Spleen (tissue), 11 donors: Measurements from ENCODE around the gene SEPTIN2. TPM values are rescaled to one million over a fixed set of nuclear protein-coding genes. Genes with fewer than 3 reads are reported as not detected.

Source experiments
- DNase-seq: peaks from one replicate; pipeline ENCODE4 v3.0.0-alpha.2; 2020
- H3K27ac ChIP-seq, 8 donors: fragments of 200-600 bp; sonication (generic) in 7 of 8; 1 replicate in 4 of 8; 2 replicates in 4 of 8; pipeline versions ENCODE4 v1.5.0 to v1.8.0; 2016 to 2021; ENCODE audit warnings: inconsistent platforms in 4 of 8, mild to moderate bottlenecking in 4 of 8, moderate library complexity in 1 of 8
- H3K27me3 ChIP-seq, 7 donors: fragments of 200-600 bp; sonication (generic) in 6 of 7; replicated peaks in 1 of 7; 1 replicate in 4 of 7; 2 replicates in 3 of 7; pipeline versions ENCODE4 v1.5.0 to v1.8.0; 2016 to 2021; ENCODE audit warnings: inconsistent platforms in 3 of 7, mild to moderate bottlenecking in 1 of 7
- H3K36me3 ChIP-seq, 6 donors: fragments of 200-600 bp; sonication (generic) in 5 of 6; 1 replicate in 4 of 6; 2 replicates in 2 of 6; pipeline versions ENCODE4 v1.5.0 to v1.8.0; 2016 to 2021; ENCODE audit warnings: inconsistent platforms in 2 of 6
- H3K4me1 ChIP-seq, 6 donors: fragments of 200-600 bp; sonication (generic) in 5 of 6; 1 replicate in 3 of 6; 2 replicates in 3 of 6; pipeline versions ENCODE4 v1.5.0 to v1.8.0; 2016 to 2021; ENCODE audit warnings: inconsistent platforms in 3 of 6
- H3K4me3 ChIP-seq, 8 donors: fragments of 200-600 bp; sonication (generic) in 7 of 8; 1 replicate in 4 of 8; 2 replicates in 4 of 8; pipeline versions ENCODE4 v1.5.0 to v1.8.0; 2016 to 2021; ENCODE audit warnings: inconsistent platforms in 4 of 8, mild to moderate bottlenecking in 4 of 8, moderate library complexity in 2 of 8
- H3K9me3 ChIP-seq, 8 donors: fragments of 200-600 bp; sonication (generic) in 7 of 8; 1 replicate in 4 of 8; 2 replicates in 4 of 8; pipeline versions ENCODE4 v1.5.0 to v1.8.0; 2016 to 2021; ENCODE audit warnings: inconsistent platforms in 4 of 8
- POLR2A ChIP-seq, 3 donors: fragments of 450-650 bp; IDR thresholded peaks; one replicate each; pipeline ENCODE4 v1.5.1; 2017; ENCODE audit warnings: antibody characterized with exemption in 3 of 3, mild to moderate bottlenecking in 1 of 3
- POLR2AphosphoS5 ChIP-seq, 3 donors: sonication (generic); formaldehyde crosslinking; IDR thresholded peaks; one replicate each; pipeline ENCODE4 v1.5.1; 2017; ENCODE audit warnings: antibody characterized with exemption in 3 of 3
- WGBS, 5 donors: extraction: QIAGEN DNeasy Blood & Tissue Kit in 3 of 5; methylation state at CpG; one replicate each; pipeline versions ENCODE4 v1.1.5 to v1.1.7; 2013 to 2018; 5-methylcytosine and 5-hydroxymethylcytosine counted together
- intact Hi-C: fragments of 100-400 bp; cut with DNase I; formaldehyde crosslinking; loops from one replicate; pipeline ENCODE4 v1.15.0; 2023; ENCODE audit warnings: low total_unique reads
- polyA plus RNA-seq, 3 donors: library from polyadenylated mRNA; stranded (reverse); fragments of 200-250 nt; gene quantifications; one replicate each; pipeline ENCODE4 v1.2.1, GENCODE V29; 2013
- total RNA-seq, 7 donors: library from RNA; depleted of rRNA in 3 of 7; stranded (reverse); fragments of >200 nt in 3 of 7; fragmentation: NEBNext Ultra II Directional in 4 of 7; extraction: Animal tissue kit (Norgen Biotek cat#: 25700) in 4 of 7; gene quantifications; one replicate each; pipeline versions ENCODE4 v1.1.0 to v1.2.1, GENCODE V29; 2016 to 2021
- TF ChIP-seq, protein P1 (sequence below), 11 experiments: fragments of 200-600 bp in 7 of 11; fragments of 450-650 bp in 4 of 11; sonication (generic) in 4 of 11; IDR thresholded peaks in 8 of 11; conservative IDR thresholded peaks in 3 of 11; 1 replicate in 7 of 11; 2 replicates in 4 of 11; pipeline versions ENCODE4 v1.4.0 to v1.8.0; 2016 to 2021; ENCODE audit warnings: antibody characterized with exemption in 11 of 11, inconsistent platforms in 4 of 11, mild to moderate bottlenecking in 1 of 11
- donor health status: healthy with polysubstance abuse.
- donor health status: DM: no; HTN: no; CAD: no; lungs with moderate emphysema.
- donor health status: DM: no; HTN: no; CAD: no.
- donor health status: Bipolar disorder and iron deficiency.
- donor health status: healthy.
- donor health status: DM: no; HTN: no; CAD: no.
- donor health status: DM: yes; HTN: yes; CAD: no.

The SEPTIN2 gene
- total and polyA plus RNA-seq, 10 donors: 90.3 to 350 (median 279) TPM

DNA sequence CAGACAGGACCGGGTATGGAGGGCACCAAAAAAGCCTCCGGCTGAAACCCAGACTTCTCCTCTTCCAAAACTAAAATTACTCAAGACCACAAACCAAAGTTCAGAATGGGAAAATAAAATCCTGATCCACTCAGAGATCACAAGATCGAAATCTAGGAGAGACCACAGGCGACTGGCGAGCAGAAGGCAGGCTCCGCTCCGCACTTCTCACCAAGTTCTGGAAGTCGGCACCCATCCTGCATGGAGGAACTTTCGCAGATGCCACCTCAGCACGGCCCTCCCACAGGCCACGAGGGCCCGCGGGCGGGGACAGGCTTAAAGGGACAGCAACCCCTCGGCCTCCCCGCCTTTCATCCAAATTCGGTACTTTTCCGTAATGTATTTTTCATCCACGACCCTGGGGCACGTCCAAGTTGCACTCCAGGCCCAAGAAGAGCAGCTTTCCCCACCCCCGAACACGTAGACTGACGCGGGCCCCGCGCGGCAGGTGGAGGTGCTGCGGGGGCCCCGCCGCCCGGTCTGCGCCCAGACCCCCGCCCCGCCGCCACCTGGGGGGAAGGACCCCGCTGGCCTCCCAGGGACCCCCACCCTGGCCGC is 43.9 kb upstream of the SEPTIN2 start:
- DNase-seq: peak; percentile 94
- intact Hi-C loops: loop anchor here (10.0 kb wide), 1 partner anchor 63 kb away; no protein-coding TSS in a partner anchor
- H3K27me3 ChIP-seq: no peaks in the 10 kb centered on the region
- H3K36me3 ChIP-seq: peaks cover 0 to 23% (median 4%) of the 10 kb centered on the region in 6 donors
- peak overlapping the region; percentile 76 to 97 (median 84) for H3K4me3 ChIP-seq
- peaks cover 0 to 7% (median 0%) of the 10 kb centered on the region in 8 donors for H3K9me3 ChIP-seq
- peak overlapping the region; percentile 55 to 93 (median 86) for H3K27ac ChIP-seq
- peaks cover 10 to 65% (median 45%) of the 10 kb centered on the region in 6 donors for H3K4me1 ChIP-seq
- 1 to 5% (median 2%) methylated on average over 20 to 37 of the region's 37 CpGs for WGBS, 5 donors
- TF ChIP-seq POLR2A (IDR thresholded peaks at IDR 0.05): no peak
- TF ChIP-seq POLR2AphosphoS5 (IDR thresholded peaks at IDR 0.05): peak; percentile 67 to 79 (median 75)

DNA sequence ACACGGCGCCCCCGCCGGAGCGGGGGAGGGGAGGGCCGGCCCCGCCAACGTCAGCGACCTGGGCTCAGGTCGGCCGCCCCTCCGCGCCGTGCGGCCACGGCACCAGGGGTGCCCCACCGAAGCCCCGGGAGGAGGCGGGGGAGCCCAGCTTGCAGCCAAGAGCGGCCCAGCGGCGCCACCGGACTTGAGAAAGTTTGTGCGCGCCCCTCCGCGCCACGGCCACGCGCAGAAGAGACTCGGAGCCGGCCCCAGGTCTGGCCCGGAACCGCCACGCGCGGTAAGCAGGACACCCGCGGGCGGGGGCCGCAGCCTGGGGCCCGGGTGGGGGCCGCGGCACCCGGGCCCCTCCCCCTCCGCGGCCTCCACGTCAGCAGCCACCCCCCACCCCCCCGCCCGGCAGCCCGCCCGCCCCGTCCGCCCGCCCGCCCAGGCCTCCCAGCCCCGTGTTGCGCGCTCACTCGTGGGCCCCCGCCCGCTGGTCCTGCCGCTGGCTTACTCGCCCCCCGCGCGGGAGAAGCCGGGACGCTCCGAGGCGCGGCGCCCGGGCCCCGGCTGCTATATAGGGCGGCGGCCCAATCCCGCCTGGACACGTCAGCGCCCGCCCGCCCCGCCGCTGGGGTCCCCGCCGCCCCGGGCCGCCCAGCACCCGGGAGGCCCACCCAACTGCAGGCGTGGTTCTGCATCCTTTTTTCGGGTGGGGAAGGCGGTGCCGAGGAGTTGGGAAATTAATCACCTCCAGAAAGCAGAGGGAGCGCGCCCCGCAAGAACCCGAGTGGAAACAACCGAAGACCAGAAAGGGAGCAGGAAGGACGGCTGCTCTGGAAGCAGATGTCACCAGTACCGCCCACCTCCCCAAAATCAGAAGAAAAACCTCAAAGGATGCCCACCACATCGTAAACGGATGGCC is 43.2 kb upstream of the SEPTIN2 start:
- DNase-seq: peak; percentile 88
- no peaks in the 10 kb centered on the region for H3K27me3 ChIP-seq
- TF ChIP-seq POLR2A (IDR thresholded peaks at IDR 0.05): no peak
- peak; percentile 68 to 79 (median 72) for TF ChIP-seq POLR2AphosphoS5 (IDR thresholded peaks at IDR 0.05)
- peaks cover 10 to 63% (median 44%) of the 10 kb centered on the region in 6 donors for H3K4me1 ChIP-seq
- intact Hi-C loops: loop anchor here (10.0 kb wide), 1 partner anchor 62 kb away; no protein-coding TSS in a partner anchor
- H3K36me3 ChIP-seq: peaks cover 0 to 16% (median under 1%) of the 10 kb centered on the region in 6 donors
- WGBS, 5 donors: 1 to 3% (median 1%) methylated on average over 9 to 98 of the region's 102 CpGs
- H3K4me3 ChIP-seq: peak overlapping the region; percentile 76 to 97 (median 84)
- H3K9me3 ChIP-seq: peaks cover 0 to 7% (median 0%) of the 10 kb centered on the region in 8 donors
- peak overlapping the region; percentile 55 to 93 (median 86) for H3K27ac ChIP-seq

DNA sequence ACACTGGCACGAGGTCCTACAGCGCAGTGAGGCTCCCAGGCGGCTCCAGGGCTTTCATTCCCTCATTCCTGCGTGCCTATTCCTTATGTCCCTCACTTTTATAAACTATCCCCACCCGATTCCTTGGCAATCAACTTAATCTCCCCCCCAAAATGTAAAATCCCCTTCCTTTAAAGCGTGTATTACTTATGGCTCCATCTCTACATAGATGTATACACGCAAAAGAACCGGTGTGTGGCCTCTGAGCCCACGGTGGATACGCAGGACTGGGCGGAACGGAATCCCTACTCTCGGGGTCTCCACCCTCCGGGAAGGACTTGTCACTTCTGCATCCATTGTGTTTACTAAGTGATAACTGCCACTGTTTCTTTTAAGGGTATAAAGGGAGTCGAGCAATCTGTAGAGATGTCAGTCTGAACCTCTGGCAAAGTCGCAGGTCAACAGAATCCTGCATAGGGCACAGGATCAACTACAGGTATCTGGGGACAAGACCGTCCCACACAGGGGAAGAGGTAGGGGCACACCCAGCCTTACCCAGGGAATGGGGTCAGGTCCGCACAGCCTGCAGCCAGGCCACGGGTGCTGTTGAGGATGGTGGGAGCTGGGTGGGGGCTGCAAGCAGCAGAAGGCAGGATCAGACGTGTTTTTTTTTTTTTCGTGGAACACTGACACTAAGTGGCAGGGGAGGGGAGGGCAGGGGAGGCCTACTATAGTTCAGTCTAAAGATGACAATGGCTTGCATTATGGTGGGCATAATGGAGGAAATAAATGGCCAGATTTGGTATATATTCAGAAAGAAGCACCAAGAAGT is 42.3 kb upstream of the SEPTIN2 start:
- TF ChIP-seq, protein P1, sequence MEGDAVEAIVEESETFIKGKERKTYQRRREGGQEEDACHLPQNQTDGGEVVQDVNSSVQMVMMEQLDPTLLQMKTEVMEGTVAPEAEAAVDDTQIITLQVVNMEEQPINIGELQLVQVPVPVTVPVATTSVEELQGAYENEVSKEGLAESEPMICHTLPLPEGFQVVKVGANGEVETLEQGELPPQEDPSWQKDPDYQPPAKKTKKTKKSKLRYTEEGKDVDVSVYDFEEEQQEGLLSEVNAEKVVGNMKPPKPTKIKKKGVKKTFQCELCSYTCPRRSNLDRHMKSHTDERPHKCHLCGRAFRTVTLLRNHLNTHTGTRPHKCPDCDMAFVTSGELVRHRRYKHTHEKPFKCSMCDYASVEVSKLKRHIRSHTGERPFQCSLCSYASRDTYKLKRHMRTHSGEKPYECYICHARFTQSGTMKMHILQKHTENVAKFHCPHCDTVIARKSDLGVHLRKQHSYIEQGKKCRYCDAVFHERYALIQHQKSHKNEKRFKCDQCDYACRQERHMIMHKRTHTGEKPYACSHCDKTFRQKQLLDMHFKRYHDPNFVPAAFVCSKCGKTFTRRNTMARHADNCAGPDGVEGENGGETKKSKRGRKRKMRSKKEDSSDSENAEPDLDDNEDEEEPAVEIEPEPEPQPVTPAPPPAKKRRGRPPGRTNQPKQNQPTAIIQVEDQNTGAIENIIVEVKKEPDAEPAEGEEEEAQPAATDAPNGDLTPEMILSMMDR (IDR thresholded peaks at IDR 0.05 in 8 of 11, conservative IDR thresholded peaks at IDR 0.05 in 3 of 11): no peak
- TF ChIP-seq POLR2A (IDR thresholded peaks at IDR 0.05) (no peak), POLR2AphosphoS5 (IDR thresholded peaks at IDR 0.05) (no peak)
- Histone ChIP-seq H3K36me3 (peaks cover 0 to 11% (median 0%) of the 10 kb centered on the region in 6 donors), H3K27ac (peak overlapping the region in 7 of 8 donors; percentile 85 to 93 (median 87)), H3K4me3 (peak overlapping the region in 7 of 8 donors; percentile 76 to 97 (median 81)), H3K9me3 (peaks cover 0 to 7% (median 0%) of the 10 kb centered on the region in 8 donors), H3K27me3 (no peaks in the 10 kb centered on the region), H3K4me1 (peaks cover 10 to 58% (median 40%) of the 10 kb centered on the region in 6 donors)
- intact Hi-C loops: loop anchor here (10.0 kb wide), 1 partner anchor 61 kb away; no protein-coding TSS in a partner anchor
- DNase-seq: no peak
- 67 to 72% (median 68%) methylated on average over 21 of the region's 21 CpGs for WGBS, 5 donors

GRCh38 chr2:241274127-241274526 is 41.6 kb upstream of the SEPTIN2 start:
- intact Hi-C loops: loop anchor here (10.0 kb wide), 1 partner anchor 61 kb away; no protein-coding TSS in a partner anchor

More at GRCh38 chr2:241274127-241274526, 41.6 kb upstream of the SEPTIN2 start:
- Histone ChIP-seq H3K4me3 (no peak overlapping the region), H3K4me1 (peaks cover 10 to 51% (median 36%) of the 10 kb centered on the region in 6 donors), H3K36me3 (peaks cover 0 to 4% (median 0%) of the 10 kb centered on the region in 6 donors), H3K9me3 (peaks cover 0 to 7% (median 0%) of the 10 kb centered on the region in 8 donors), H3K27me3 (no peaks in the 10 kb centered on the region), H3K27ac (peak overlapping the region in 1 of 8 donors; percentile 93)
- no peak for DNase-seq
- WGBS, 5 donors: 55 to 84% (median 76%) methylated on average over 5 of the region's 5 CpGs
- no peak for TF ChIP-seq POLR2A (IDR thresholded peaks at IDR 0.05)
- TF ChIP-seq POLR2AphosphoS5 (IDR thresholded peaks at IDR 0.05): no peak
- TF ChIP-seq, protein P1 (IDR thresholded peaks at IDR 0.05 in 8 of 11, conservative IDR thresholded peaks at IDR 0.05 in 3 of 11): no peak
